SK-N-SH treated with all-trans-retinoic acid at 6 μM for 48 hours (cell line): ENCODE data around the gene ITPR2.

Experiments used
- CSDC2 ChIP-seq: fragments of 250-450 bp; sonication (Bioruptor Pico); IDR thresholded peaks from 2 replicates; pipeline ENCODE4 v1.5.0; 2020; ENCODE audit warnings: mild to moderate bottlenecking, moderate library complexity
- ESRRG ChIP-seq: fragments of 250-450 bp; sonication (Bioruptor Pico); IDR thresholded peaks from 2 replicates; pipeline ENCODE4 v1.6.1; 2021; ENCODE audit warnings: mild to moderate bottlenecking
- GLIS3 ChIP-seq: fragments of 250-450 bp; sonication (Bioruptor Pico); IDR thresholded peaks from 2 replicates; pipeline ENCODE4 v1.5.0; 2020; ENCODE audit warnings: mild to moderate bottlenecking, moderate library complexity
- ISL1 ChIP-seq: fragments of 250-450 bp; sonication (Bioruptor Pico); IDR thresholded peaks from 2 replicates; pipeline ENCODE4 v2.1.2; 2022; ENCODE audit warnings: mild to moderate bottlenecking, moderate library complexity
- RARB ChIP-seq: fragments of 250-450 bp; sonication (Bioruptor Pico); IDR thresholded peaks from 2 replicates; pipeline ENCODE4 v1.8.0; 2021; ENCODE audit warnings: mild to moderate bottlenecking, moderate library complexity
- TCF4 ChIP-seq: fragments of 250-450 bp; sonication (Bioruptor Pico); IDR thresholded peaks from 2 replicates; pipeline ENCODE4 v1.8.0; 2021; ENCODE audit warnings: mild to moderate bottlenecking, moderate library complexity, borderline replicate concordance
- TOX ChIP-seq: fragments of 250-450 bp; sonication (Bioruptor Pico); IDR thresholded peaks from 2 replicates; pipeline ENCODE4 v1.8.0; 2021; ENCODE audit warnings: mild to moderate bottlenecking, moderate library complexity, borderline replicate concordance
- ZC3H10 ChIP-seq: fragments of 250-450 bp; sonication (Bioruptor Pico); IDR thresholded peaks from 2 replicates; pipeline ENCODE4 v1.5.1; 2021; ENCODE audit warnings: mild to moderate bottlenecking, moderate library complexity
- ZFP3 ChIP-seq: fragments of 250-450 bp; sonication (Bioruptor Pico); IDR thresholded peaks from 2 replicates; pipeline ENCODE4 v1.5.0; 2020; ENCODE audit warnings: mild to moderate bottlenecking, moderate library complexity
- ZNF565 ChIP-seq: fragments of 450-650 bp; formaldehyde crosslinking; conservative IDR thresholded peaks from 2 replicates; pipeline ENCODE4 v1.5.0; 2020; ENCODE audit warnings: low read depth, mild to moderate bottlenecking, moderate library complexity
- ZNF70 ChIP-seq: fragments of 450-650 bp; formaldehyde crosslinking; IDR thresholded peaks from 2 replicates; pipeline ENCODE4 v1.5.0; 2020; ENCODE audit warnings: mild to moderate bottlenecking, moderate library complexity
- TF ChIP-seq, protein P1 (sequence below): fragments of 250-450 bp; sonication (Bioruptor Pico); IDR thresholded peaks from 2 replicates; pipeline ENCODE4 v1.8.0; 2020; ENCODE audit warnings: mild to moderate bottlenecking, moderate library complexity, borderline replicate concordance
- TF ChIP-seq, protein P2 (sequence below): fragments of 250-450 bp; sonication (Bioruptor Pico); IDR thresholded peaks from 2 replicates; pipeline ENCODE4 v1.5.0; 2020; ENCODE audit warnings: mild to moderate bottlenecking, moderate library complexity
- TF ChIP-seq, protein P3 (sequence below): fragments of 250-450 bp; sonication (Bioruptor Pico); IDR thresholded peaks from 2 replicates; pipeline ENCODE4 v1.5.1; 2020; ENCODE audit warnings: low read depth, mild to moderate bottlenecking, moderate library complexity

DNA sequence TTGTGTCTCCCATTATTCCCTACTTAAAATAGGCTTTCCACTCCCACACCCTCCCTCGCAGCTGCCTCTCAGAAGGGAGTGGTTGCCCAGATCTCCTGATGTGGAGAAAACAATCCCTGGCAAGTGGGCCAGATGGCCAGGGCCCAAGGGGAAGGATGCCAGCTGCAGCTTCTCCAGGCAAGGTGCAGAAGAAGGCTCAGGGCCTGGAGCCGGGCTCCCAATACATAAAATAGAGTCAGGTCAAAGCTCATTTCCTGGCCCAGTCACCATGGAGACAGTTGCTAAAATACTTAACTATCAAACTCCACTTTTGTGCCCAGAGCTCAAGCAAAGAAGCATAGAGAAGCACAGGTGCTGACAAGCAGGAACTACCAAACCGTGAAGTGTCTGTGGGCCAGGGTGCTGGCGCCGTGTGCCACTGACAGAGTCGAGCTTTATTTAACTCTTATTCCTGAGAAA is 45.7 kb upstream of the ITPR2 start:
- TF ChIP-seq RARB (no peak), ESRRG (CRISPR knock-in tag) (no peak), ISL1 (CRISPR knock-in tag) (no peak), TCF4 (CRISPR knock-in tag) (no peak), ZFP3 (CRISPR knock-in tag) (no peak), GLIS3 (no peak), TOX (CRISPR knock-in tag) (no peak), ZNF70 (CRISPR knock-in tag) (no peak), CSDC2 (CRISPR knock-in tag) (no peak), ZNF565 (CRISPR knock-in tag) (no peak), ZC3H10 (CRISPR knock-in tag) (no peak)
- TF ChIP-seq, protein P1, sequence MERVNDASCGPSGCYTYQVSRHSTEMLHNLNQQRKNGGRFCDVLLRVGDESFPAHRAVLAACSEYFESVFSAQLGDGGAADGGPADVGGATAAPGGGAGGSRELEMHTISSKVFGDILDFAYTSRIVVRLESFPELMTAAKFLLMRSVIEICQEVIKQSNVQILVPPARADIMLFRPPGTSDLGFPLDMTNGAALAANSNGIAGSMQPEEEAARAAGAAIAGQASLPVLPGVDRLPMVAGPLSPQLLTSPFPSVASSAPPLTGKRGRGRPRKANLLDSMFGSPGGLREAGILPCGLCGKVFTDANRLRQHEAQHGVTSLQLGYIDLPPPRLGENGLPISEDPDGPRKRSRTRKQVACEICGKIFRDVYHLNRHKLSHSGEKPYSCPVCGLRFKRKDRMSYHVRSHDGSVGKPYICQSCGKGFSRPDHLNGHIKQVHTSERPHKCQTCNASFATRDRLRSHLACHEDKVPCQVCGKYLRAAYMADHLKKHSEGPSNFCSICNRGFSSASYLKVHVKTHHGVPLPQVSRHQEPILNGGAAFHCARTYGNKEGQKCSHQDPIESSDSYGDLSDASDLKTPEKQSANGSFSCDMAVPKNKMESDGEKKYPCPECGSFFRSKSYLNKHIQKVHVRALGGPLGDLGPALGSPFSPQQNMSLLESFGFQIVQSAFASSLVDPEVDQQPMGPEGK (CRISPR knock-in tag): no peak
- TF ChIP-seq, protein P2, sequence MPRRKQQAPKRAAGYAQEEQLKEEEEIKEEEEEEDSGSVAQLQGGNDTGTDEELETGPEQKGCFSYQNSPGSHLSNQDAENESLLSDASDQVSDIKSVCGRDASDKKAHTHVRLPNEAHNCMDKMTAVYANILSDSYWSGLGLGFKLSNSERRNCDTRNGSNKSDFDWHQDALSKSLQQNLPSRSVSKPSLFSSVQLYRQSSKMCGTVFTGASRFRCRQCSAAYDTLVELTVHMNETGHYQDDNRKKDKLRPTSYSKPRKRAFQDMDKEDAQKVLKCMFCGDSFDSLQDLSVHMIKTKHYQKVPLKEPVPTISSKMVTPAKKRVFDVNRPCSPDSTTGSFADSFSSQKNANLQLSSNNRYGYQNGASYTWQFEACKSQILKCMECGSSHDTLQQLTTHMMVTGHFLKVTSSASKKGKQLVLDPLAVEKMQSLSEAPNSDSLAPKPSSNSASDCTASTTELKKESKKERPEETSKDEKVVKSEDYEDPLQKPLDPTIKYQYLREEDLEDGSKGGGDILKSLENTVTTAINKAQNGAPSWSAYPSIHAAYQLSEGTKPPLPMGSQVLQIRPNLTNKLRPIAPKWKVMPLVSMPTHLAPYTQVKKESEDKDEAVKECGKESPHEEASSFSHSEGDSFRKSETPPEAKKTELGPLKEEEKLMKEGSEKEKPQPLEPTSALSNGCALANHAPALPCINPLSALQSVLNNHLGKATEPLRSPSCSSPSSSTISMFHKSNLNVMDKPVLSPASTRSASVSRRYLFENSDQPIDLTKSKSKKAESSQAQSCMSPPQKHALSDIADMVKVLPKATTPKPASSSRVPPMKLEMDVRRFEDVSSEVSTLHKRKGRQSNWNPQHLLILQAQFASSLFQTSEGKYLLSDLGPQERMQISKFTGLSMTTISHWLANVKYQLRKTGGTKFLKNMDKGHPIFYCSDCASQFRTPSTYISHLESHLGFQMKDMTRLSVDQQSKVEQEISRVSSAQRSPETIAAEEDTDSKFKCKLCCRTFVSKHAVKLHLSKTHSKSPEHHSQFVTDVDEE (CRISPR knock-in tag): no peak
- TF ChIP-seq, protein P3, sequence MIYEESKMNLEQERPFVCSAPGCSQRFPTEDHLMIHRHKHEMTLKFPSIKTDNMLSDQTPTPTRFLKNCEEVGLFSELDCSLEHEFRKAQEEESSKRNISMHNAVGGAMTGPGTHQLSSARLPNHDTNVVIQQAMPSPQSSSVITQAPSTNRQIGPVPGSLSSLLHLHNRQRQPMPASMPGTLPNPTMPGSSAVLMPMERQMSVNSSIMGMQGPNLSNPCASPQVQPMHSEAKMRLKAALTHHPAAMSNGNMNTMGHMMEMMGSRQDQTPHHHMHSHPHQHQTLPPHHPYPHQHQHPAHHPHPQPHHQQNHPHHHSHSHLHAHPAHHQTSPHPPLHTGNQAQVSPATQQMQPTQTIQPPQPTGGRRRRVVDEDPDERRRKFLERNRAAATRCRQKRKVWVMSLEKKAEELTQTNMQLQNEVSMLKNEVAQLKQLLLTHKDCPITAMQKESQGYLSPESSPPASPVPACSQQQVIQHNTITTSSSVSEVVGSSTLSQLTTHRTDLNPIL: no peak
